ENCODE data around the gene KCNAB1. TPM values are rescaled to one million over a fixed set of nuclear protein-coding genes. Genes with fewer than 3 reads are reported as not detected.

KCNAB1 gene
- total RNA-seq, 1 experiment from 2014 or later, result 1.4 TPM

GRCh38 chr3:156425651-156426050, 305.3 kb downstream of the KCNAB1 start:
- Histone ChIP-seq H3K79me2 (ENCODE audit: low read depth) (no peaks in the 10 kb centered on the region), H4K20me1 (ENCODE audit: insufficient read depth) (no peaks in the 10 kb centered on the region), H3K4me1 (replicated peaks; ENCODE audit: insufficient read depth) (no peaks in the 10 kb centered on the region), H3K36me3 (ENCODE audit: low read depth) (no peaks in the 10 kb centered on the region), H3F3A (ENCODE audit: insufficient read depth, low read depth) (no peaks in the 10 kb centered on the region), H3K9me3 (ENCODE audit: insufficient read depth, low read depth) (no peaks in the 10 kb centered on the region), H3K4me3 (no peak overlapping the region), H2AFZ (no peak overlapping the region), H3K27ac (no peak overlapping the region), H3K9me2 (ENCODE audit: insufficient read depth) (no peaks in the 10 kb centered on the region), H3K4me2 (no peak overlapping the region), H3K27me3 (ENCODE audit: insufficient read depth, low read depth) (no peaks in the 10 kb centered on the region)
- BruUV-seq (replicated peaks), result no TSS peak
- intact Hi-C loops (cut with micrococcal nuclease; ENCODE audit: unreplicated experiment), result no loop called here
- ChIA-PET CTCF (no interaction called here), POLR2A (ENCODE audit: unreplicated experiment) (no interaction called here)
- no peak for DNase-seq
- TF ChIP-seq EZH2 (IDR thresholded peaks at IDR 0.05; ENCODE audit: low read depth), result no peak
- TF ChIP-seq, protein P1, sequence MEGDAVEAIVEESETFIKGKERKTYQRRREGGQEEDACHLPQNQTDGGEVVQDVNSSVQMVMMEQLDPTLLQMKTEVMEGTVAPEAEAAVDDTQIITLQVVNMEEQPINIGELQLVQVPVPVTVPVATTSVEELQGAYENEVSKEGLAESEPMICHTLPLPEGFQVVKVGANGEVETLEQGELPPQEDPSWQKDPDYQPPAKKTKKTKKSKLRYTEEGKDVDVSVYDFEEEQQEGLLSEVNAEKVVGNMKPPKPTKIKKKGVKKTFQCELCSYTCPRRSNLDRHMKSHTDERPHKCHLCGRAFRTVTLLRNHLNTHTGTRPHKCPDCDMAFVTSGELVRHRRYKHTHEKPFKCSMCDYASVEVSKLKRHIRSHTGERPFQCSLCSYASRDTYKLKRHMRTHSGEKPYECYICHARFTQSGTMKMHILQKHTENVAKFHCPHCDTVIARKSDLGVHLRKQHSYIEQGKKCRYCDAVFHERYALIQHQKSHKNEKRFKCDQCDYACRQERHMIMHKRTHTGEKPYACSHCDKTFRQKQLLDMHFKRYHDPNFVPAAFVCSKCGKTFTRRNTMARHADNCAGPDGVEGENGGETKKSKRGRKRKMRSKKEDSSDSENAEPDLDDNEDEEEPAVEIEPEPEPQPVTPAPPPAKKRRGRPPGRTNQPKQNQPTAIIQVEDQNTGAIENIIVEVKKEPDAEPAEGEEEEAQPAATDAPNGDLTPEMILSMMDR (conservative IDR thresholded peaks at IDR 0.05), result no peak

DNA sequence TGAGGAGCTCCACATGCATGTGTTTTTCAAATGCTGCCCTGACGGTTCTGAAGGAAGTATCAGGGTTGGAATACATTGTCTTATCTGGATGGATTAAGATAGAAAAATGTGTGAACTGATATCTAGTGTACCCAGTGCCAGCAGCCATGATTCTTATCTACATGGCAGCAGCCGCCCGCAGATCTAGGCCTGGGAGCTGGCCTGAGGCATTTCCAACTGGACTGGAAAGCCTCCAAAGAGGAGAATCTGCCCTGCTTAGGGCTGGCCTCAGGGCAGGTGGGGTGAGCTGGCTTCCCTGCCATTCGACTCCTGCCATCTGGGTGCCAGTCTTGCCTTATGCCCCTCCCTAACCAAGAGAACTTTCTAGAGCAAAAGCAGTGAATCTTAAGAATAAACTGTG, 308.7 kb downstream of the KCNAB1 start:
- Histone ChIP-seq H4K20me1 (ENCODE audit: insufficient read depth) (no peaks in the 10 kb centered on the region), H3K27me3 (ENCODE audit: insufficient read depth, low read depth) (no peaks in the 10 kb centered on the region), H3K4me2 (no peak overlapping the region), H3K4me1 (replicated peaks; ENCODE audit: insufficient read depth) (no peaks in the 10 kb centered on the region), H2AFZ (no peak overlapping the region), H3F3A (ENCODE audit: insufficient read depth, low read depth) (no peaks in the 10 kb centered on the region), H3K79me2 (ENCODE audit: low read depth) (no peaks in the 10 kb centered on the region), H3K4me3 (no peak overlapping the region), H3K27ac (no peak overlapping the region), H3K9me3 (ENCODE audit: insufficient read depth, low read depth) (no peaks in the 10 kb centered on the region), H3K9me2 (ENCODE audit: insufficient read depth) (no peaks in the 10 kb centered on the region), H3K36me3 (ENCODE audit: low read depth) (no peaks in the 10 kb centered on the region)
- TF ChIP-seq EZH2 (IDR thresholded peaks at IDR 0.05; ENCODE audit: low read depth), result no peak
- TF ChIP-seq, protein P1 (conservative IDR thresholded peaks at IDR 0.05), result no peak
- BruUV-seq (replicated peaks), result no TSS peak
- CTCF ChIA-PET, result no interaction called here
- POLR2A ChIA-PET (ENCODE audit: unreplicated experiment), result no interaction called here
- DNase-seq, result peak in 1 of 2 experiments; percentile 32
- intact Hi-C loops (cut with micrococcal nuclease; ENCODE audit: unreplicated experiment), result no loop called here

- Histone ChIP-seq H3K4me1 (replicated peaks; ENCODE audit: insufficient read depth) (no peaks in the 10 kb centered on the region), H3K27me3 (ENCODE audit: insufficient read depth, low read depth) (no peaks in the 10 kb centered on the region), H2AFZ (no peak overlapping the region), H3K4me3 (no peak overlapping the region), H3K9me3 (ENCODE audit: insufficient read depth, low read depth) (no peaks in the 10 kb centered on the region), H4K20me1 (ENCODE audit: insufficient read depth) (no peaks in the 10 kb centered on the region), H3F3A (ENCODE audit: insufficient read depth, low read depth) (no peaks in the 10 kb centered on the region), H3K36me3 (ENCODE audit: low read depth) (no peaks in the 10 kb centered on the region), H3K79me2 (ENCODE audit: low read depth) (no peaks in the 10 kb centered on the region), H3K4me2 (no peak overlapping the region), H3K9me2 (ENCODE audit: insufficient read depth) (no peaks in the 10 kb centered on the region), H3K27ac (no peak overlapping the region)
- POLR2A ChIA-PET (ENCODE audit: unreplicated experiment), result interaction anchor here (0.6 kb wide), 1 partner anchor 1618 kb away, joined by 3 read pairs; no protein-coding TSS in a partner anchor
- CTCF ChIA-PET, result no interaction called here
- intact Hi-C loops (cut with micrococcal nuclease; ENCODE audit: unreplicated experiment), result no loop called here
- no peak for DNase-seq
- no peak for TF ChIP-seq EZH2 (IDR thresholded peaks at IDR 0.05; ENCODE audit: low read depth)
- TF ChIP-seq, protein P1 (conservative IDR thresholded peaks at IDR 0.05), result no peak
- BruUV-seq (replicated peaks), result no TSS peak
Observed at GRCh38 chr3:156431334-156432124, 311.2 kb downstream of the KCNAB1 start.

Measured in PC-9 (cell line).